GM19467 (cell line): ENCODE results near the gene ZNF423.

Source experiments
- ATAC-seq: cut with Tn5 transposase; IDR thresholded peaks from one replicate; pipeline ENCODE4 v1.9.1; 2021; ENCODE audit warnings: mild to moderate bottlenecking, moderate library complexity; ENCODE audit not compliant: unreplicated experiment

The ZNF423 gene

GRCh38 chr16:49456763-49457162 lies 399.1 kb downstream of the ZNF423 start:
- no peak for ATAC-seq

DNA sequence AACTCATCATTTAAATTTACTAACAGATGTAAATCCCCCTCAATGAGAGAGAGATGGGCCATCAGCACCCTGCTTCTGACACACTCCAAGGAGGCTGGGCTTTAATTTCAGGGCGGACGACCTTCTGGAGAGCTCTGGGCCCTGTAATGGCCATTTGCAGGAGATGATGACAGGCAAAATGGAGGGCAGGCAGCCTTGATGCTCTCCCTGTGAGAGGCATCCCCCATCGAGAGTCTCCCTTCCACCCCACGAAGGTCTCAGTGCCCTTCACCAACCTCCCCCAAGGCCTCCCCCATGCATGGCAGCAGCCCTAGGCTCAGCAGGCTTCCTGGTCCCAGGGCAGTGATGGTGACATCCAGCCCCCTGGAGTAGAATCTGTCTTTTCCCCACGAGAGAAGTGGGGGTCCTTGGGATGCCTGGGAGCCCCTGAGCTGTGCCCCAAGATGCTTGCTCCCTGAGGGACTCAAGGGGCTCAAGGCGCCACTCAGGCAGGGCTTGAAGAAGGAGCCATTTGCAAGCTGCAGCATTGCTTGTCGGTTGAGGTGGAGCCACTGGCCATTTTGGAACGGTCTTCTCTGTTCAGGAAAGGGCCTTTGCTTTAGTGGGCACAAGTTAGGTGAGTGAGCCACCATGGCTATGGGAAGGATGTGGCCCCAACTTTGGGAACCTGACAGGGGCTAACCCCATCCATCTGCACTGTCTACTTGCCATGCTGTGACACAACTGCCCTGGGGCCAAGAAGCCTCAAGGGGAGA lies 399.7 kb downstream of the ZNF423 start:
- ATAC-seq = no peak

GRCh38 chr16:49455181-49455990 lies 400.5 kb downstream of the ZNF423 start:
- no peak for ATAC-seq

GRCh38 chr16:49454426-49455180 lies 401.3 kb downstream of the ZNF423 start:
- ATAC-seq = no peak

- ATAC-seq = no peak
These were observed 401.9 kb downstream of the ZNF423 start for GRCh38 chr16:49453983-49454382.

DNA sequence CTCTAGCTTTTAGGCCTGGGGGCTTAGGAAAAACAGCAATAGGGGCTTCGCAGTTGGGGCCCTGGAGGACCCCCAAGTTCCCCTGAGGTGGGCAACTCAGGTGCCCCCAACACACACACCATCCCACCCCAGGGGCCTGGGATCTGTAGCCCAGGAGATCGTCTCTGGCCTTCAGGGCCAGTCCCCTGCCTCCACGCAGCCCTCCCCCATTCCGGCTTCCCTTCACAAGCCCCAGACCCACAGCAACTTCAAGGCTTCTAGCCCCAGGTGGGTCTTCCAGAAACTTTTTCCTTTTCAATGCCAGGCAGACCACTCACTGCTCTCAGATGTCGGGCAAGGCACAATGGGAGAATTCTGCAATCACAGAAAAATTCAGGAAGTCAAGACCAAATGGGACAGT lies 402.9 kb downstream of the ZNF423 start:
- no peak for ATAC-seq

GRCh38 chr16:49452578-49452977 lies 403.3 kb downstream of the ZNF423 start:
- no peak for ATAC-seq

- no peak for ATAC-seq
These were observed 403.8 kb downstream of the ZNF423 start for GRCh38 chr16:49452108-49452507.

GRCh38 chr16:49446805-49447204 lies 409.1 kb downstream of the ZNF423 start:
- ATAC-seq = no peak

DNA sequence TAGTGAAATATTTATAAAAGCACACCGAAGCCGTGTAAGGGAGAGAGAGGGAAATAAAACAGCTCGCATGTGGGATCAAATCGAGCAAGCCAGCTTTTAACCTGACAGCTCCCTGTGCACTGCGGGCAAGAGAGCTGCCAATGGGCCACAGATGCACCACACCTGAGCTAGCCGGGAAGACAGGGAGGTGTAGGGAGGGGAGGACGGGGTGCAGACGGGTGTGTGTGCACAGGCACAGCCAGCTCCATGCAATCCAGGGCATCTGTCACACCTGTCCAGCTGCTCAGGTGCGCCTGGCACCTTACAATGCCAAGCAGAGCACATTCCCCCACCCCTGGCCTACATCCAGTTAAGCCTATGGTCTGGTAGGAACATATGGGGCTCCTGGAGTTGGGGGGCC lies 412.3 kb downstream of the ZNF423 start:
- no peak for ATAC-seq

DNA sequence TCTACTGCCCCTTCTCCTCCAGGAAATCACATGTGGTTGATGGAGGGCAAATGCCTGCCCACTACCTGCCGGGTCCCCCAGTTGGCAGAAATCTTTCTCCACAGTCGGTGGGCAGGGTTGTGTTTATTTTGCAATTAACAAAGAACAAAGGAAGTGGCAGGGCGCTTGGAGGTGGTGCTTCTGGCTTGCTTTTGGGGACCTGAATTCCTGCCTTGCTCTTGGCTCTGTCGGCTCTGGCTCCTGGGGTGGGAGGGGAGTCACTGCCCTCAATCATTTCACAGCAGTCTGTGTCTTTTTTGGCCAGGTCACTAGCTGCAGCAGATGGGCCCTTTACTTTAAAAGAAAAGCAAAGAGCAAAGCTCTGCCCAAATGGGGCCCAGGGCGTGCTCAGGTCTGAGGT lies 413.1 kb downstream of the ZNF423 start:
- ATAC-seq = no peak

DNA sequence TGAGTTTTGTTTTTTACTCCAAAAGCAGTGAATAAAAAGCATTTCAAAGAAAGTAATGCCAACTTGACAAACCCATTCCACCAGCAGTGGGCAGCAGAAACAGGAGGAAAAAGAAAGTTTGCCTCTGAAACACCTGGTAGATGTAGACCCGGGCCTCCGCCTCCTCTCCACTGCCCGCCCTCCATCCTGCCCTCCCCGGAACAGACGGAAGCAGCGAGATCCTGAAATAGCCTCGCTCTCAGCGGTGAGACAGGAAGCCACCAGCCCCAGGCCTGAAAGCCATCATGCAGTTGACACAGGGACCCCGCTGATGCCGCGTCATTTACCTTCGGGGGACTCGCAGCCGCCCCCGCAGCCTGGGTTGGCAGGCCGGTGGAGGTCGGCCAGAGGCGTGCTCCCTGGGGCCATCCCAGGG lies 414.5 kb downstream of the ZNF423 start:
- peak; percentile 96 for ATAC-seq

- ATAC-seq = no peak
These were observed 415.5 kb downstream of the ZNF423 start for GRCh38 chr16:49440156-49441065.

DNA sequence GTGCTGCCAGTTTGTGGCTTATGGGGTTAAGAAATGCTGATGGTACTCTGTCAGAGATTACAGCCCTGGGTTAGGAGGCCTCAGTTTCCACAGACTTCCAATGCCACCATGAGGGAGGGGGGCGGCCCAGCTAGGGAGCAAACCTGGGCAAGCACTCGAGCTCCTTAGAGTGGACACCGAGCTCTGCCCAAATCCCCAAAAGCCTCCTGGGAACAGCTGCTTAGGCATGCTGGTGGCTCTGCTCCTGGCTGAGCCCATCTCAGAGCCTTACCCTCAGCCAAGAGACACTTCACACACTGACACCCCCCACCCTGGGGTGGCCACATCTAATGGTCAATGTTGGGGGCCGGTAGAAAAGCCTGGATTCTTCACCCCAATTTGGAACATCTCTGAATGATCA lies 416.2 kb downstream of the ZNF423 start:
- ATAC-seq = no peak

DNA sequence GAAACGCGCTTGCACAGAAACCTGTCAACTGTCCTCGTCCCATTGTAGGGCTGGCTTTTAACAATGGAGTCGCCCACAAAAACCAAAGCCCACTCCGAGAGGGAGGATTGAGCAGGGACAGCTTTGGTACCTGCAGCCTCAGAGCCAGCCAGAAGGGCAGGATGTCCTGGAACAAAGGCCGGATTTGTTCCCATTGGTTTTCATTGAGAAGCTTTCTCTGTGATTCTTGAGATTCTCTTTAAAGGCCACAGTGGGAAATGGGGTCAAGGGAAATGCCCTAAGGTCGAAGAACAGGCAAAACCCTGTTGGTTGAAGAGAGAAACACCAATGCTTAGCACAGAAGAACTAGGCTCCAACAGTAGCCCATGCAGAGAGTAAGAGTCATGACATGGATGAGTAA lies 416.9 kb downstream of the ZNF423 start:
- ATAC-seq = no peak
